Neural progenitor cell (in vitro differentiated cells): Measurements from ENCODE around the gene MBD2.

ENCODE experiments used
- CTCF ChIP-seq: fragments of 200-600 bp; sonication (generic); IDR thresholded peaks from 2 replicates; pipeline ENCODE4 v1.5.1; 2017; ENCODE audit warnings: antibody characterized with exemption, mild to moderate bottlenecking
- EZH2 ChIP-seq: fragments of 200-600 bp; sonication (generic); IDR thresholded peaks from 2 replicates; pipeline ENCODE4 v1.6.1; 2017; ENCODE audit warnings: antibody characterized with exemption, mild to moderate bottlenecking, moderate library complexity

DNA sequence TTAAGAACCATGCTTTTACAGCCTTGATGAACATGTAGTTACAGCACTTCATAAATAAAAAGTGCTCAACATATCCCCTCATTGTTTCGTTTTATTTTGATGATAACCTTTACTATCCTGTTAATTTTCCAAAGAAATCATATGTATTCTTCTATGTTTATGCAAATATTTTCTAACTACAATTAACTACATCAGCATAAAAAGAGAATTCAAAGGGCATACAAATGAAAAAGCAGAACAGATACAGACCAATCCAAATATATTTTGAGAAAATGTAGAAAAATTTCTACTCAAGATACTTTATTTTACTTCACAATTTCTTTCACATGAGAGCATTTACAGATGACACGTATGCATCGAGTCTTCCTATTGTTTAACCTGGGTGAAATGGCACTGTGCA lies 69.1 kb downstream of the MBD2 start:
- TF ChIP-seq EZH2 (no peak), CTCF (no peak)
